Testis (tissue), 5 donors: ENCODE measurements around the gene TTC31. TPM values are rescaled to one million over a fixed set of nuclear protein-coding genes. Genes with fewer than 3 reads are reported as not detected.

Experiments used
- DNase-seq: peaks from one replicate; pipeline ENCODE4 v3.0.0-alpha.2; 2019
- H3K27ac ChIP-seq, 2 donors: fragments of 200-600 bp; sonication (generic); one replicate each; pipeline ENCODE4 v1.5.1; 2019
- H3K27me3 ChIP-seq: fragments of 200-600 bp; sonication (generic); one replicate; pipeline ENCODE4 v1.5.1; 2019
- H3K36me3 ChIP-seq: fragments of 200-600 bp; sonication (generic); one replicate; pipeline ENCODE4 v1.5.1; 2017; ENCODE audit warnings: low read depth; ENCODE audit errors: missing control alignments
- H3K4me1 ChIP-seq: fragments of 200-600 bp; sonication (generic); one replicate; pipeline ENCODE4 v1.5.1; 2019
- H3K4me3 ChIP-seq, 2 donors: fragments of 200-600 bp; sonication (generic); one replicate each; pipeline ENCODE4 v1.5.1; 2017 to 2019
- H3K9me3 ChIP-seq: fragments of 200-600 bp; sonication (generic); one replicate; pipeline ENCODE4 v1.5.1; 2017
- CTCF ChIP-seq, 3 experiments: fragments of 450-650 bp in 2 of 3; fragments of 200-600 bp in 1 of 3; sonication (generic) in 1 of 3; IDR thresholded peaks; one replicate each; pipeline ENCODE4 v1.5.1; 2016 to 2019; ENCODE audit warnings: antibody characterized with exemption in 3 of 3, mild to moderate bottlenecking in 2 of 3, moderate library complexity in 1 of 3
- POLR2A ChIP-seq: fragments of 450-650 bp; IDR thresholded peaks from one replicate; pipeline ENCODE4 v1.6.1; 2017; ENCODE audit warnings: antibody characterized with exemption, mild to moderate bottlenecking, moderate library complexity
- WGBS, 2 donors: methylation state at CpG; one replicate each; pipeline ENCODE4 v1.1.5; 2018; 5-methylcytosine and 5-hydroxymethylcytosine counted together
- intact Hi-C: fragments of 100-400 bp; cut with DNase I; formaldehyde crosslinking; loops from one replicate; pipeline ENCODE4 v1.15.1; 2023; ENCODE audit warnings: low total_unique reads
- long read RNA-seq, 2 donors: transcript quantifications; one replicate each; lab custom pipeline, GENCODE V29; 2026
- polyA plus RNA-seq: library from polyadenylated mRNA; stranded (reverse); fragments of 350-450 nt; fragmentation: Illumina TruSeq; extraction: RNeasy Lipid Tissue Mini Kit (QIAGEN cat#74804); gene quantifications from one replicate; pipeline ENCODE4 v1.2.3, GENCODE V29; 2014; ENCODE audit warnings: low read depth, low replicate concordance; ENCODE audit not compliant: insufficient read depth
- total RNA-seq, 2 donors: library from RNA; depleted of rRNA; stranded (reverse); fragments of >200 nt; gene quantifications; one replicate each; pipeline ENCODE4 v1.2.3, GENCODE V29; 2016

The TTC31 gene
- total RNA-seq (10 to 100 TPM; 30.1 to 36.2 TPM), polyA plus RNA-seq (19.6 TPM)
- long read RNA-seq, donor 1, partial matches to known transcripts = 0 of 9 reads
- long read RNA-seq, donor 1, other reads (novel, unspliced or antisense) = 5 of 9 reads
- long read RNA-seq, donor 2, partial matches to known transcripts = 0 of 2 reads
- long read RNA-seq, donor 2, other reads (novel, unspliced or antisense) = 0 of 2 reads

GRCh38 chr2:74482801-74483674, at the start of gene TTC31, which contains the start of gene CCDC142:
TSS of gene TTC31 (plus strand) at chr2:74483081. CDS start at chr2:74483096, 15 bp downstream.
TSS of gene CCDC142 (minus strand) at chr2:74482998. CDS start at chr2:74482837, 161 bp downstream.
- Histone ChIP-seq H3K36me3 (no peaks in the 10 kb centered on the region), H3K4me1 (peaks cover 20% of the 10 kb centered on the region), H3K4me3 (peak within 1 kb of the TSS; percentile 87 to 90), H3K27me3 (no peaks in the 10 kb centered on the region), H3K9me3 (no peaks in the 10 kb centered on the region), H3K27ac (peak within 1 kb of the TSS; percentile 85 to 93)
- TF ChIP-seq POLR2A = no peak
- TF ChIP-seq CTCF (IDR thresholded peaks at IDR 0.05) = peak; percentile 69 to 88 (median 71)
- intact Hi-C loops = loop anchor here (10.0 kb wide), 1 partner anchor 102 kb away; no protein-coding TSS in a partner anchor
- DNase-seq = peak; percentile 98
- WGBS, 2 donors = 0% methylated on average over 45 to 50 of the region's 50 CpGs

DNA sequence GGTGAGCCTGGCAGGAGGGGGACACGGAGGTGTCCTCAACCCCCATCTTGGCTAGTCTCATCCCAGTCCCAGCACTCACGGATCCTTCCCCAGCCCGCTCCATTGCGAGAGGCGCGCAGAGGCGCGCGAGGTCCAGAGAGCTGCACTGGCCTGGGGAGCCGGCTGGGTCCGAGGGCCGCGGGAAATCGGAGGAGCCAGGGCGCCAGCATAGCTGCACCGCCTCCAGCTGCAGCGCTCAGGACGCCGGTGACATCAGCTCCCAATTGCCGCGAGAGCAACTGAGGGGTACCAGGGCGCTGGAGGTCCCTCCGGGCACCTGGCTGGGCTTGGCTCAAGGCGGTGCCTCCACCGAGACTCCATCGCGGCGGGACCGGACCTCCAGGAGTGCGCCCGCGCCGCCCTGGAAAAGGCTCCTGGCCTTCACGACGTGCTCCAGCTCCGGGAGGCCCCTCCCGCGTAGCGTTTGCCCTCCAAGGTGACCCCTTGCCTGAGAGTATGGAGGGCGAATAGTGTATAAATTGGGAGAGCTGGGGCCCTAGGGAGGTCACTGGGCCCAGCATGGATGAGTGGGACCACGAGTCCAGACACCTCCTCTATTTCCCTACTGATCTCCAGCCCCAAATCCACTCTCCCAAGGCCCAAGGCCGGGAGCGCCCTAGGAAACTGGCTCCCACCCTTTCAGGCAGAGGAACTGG, 46.6 kb upstream of the TTC31 start:
- no peak for DNase-seq
- no peak overlapping the region for H3K27ac ChIP-seq
- no peaks in the 10 kb centered on the region for H3K27me3 ChIP-seq
- H3K9me3 ChIP-seq = no peaks in the 10 kb centered on the region
- no peaks in the 10 kb centered on the region for H3K36me3 ChIP-seq
- TF ChIP-seq CTCF (IDR thresholded peaks at IDR 0.05) (no peak), POLR2A (no peak)
- H3K4me1 ChIP-seq = peaks cover 19% of the 10 kb centered on the region
- 47 to 51% methylated on average over 32 to 41 of the region's 43 CpGs for WGBS, 2 donors
- peak overlapping the region in 1 of 2 donors; percentile 33 for H3K4me3 ChIP-seq
- intact Hi-C loops = no loop called here

- no peak for TF ChIP-seq POLR2A
- no peak for TF ChIP-seq CTCF (IDR thresholded peaks at IDR 0.05)
- no peak overlapping the region for H3K27ac ChIP-seq
- WGBS, 2 donors = 59 to 67% methylated on average over 6 of the region's 6 CpGs
- peaks cover 28% of the 10 kb centered on the region for H3K4me1 ChIP-seq
- H3K9me3 ChIP-seq = no peaks in the 10 kb centered on the region
- H3K27me3 ChIP-seq = no peaks in the 10 kb centered on the region
- no peaks in the 10 kb centered on the region for H3K36me3 ChIP-seq
- intact Hi-C loops = no loop called here
- DNase-seq = no peak
- H3K4me3 ChIP-seq = no peak overlapping the region
These were observed 45.8 kb upstream of the TTC31 start for GRCh38 chr2:74436848-74437695.

- TF ChIP-seq POLR2A (no peak), CTCF (IDR thresholded peaks at IDR 0.05) (no peak)
- 87 to 90% methylated on average over 1 of the region's 1 CpG for WGBS, 2 donors
- peaks cover 30% of the 10 kb centered on the region for H3K4me1 ChIP-seq
- H3K27ac ChIP-seq = no peak overlapping the region
- no peaks in the 10 kb centered on the region for H3K27me3 ChIP-seq
- intact Hi-C loops = no loop called here
- DNase-seq = no peak
- no peaks in the 10 kb centered on the region for H3K36me3 ChIP-seq
- H3K9me3 ChIP-seq = no peaks in the 10 kb centered on the region
- H3K4me3 ChIP-seq = no peak overlapping the region
These were observed 44.6 kb upstream of the TTC31 start for GRCh38 chr2:74438248-74438647.
